ENCODE data around the gene CCN2.
"Not testable (repeated sequence)": the region's sequence is repeated elsewhere in the genome, so short reads cannot be mapped to it uniquely, and the experiment has no call there.

CCN2 gene

GRCh38 chr6:131908787-131909186, 42.4 kb downstream of the CCN2 start:
- not testable (repeated sequence) for DNase-seq

GRCh38 chr6:131903734-131904133, 47.4 kb downstream of the CCN2 start:
- not testable (repeated sequence) for DNase-seq

GRCh38 chr6:131901326-131901873, 49.8 kb downstream of the CCN2 start:
- DNase-seq: not testable (repeated sequence)

- no peak for DNase-seq
Measured at GRCh38 chr6:131900231-131900630, 50.9 kb downstream of the CCN2 start.

- no peak for DNase-seq
Measured at GRCh38 chr6:131898718-131899117, 52.5 kb downstream of the CCN2 start.
